Aorta (tissue), 5 donors: Measurements from ENCODE around the gene KCNJ5. TPM values are rescaled to one million over a fixed set of nuclear protein-coding genes. Genes with fewer than 3 reads are reported as not detected.

ENCODE experiments used
- ATAC-seq: fragments of 200-7000 bp; cut with Tn5 transposase; one replicate; pipeline ENCODE4 v1.9.1; 2022; ENCODE audit warnings: moderate library complexity; ENCODE audit not compliant: low FRiP score
- DNase-seq, 2 donors: peaks; one replicate each; pipeline ENCODE4 v3.0.0-alpha.2; 2020
- H3K27ac ChIP-seq, 2 donors: one replicate each; pipeline ENCODE4 v1.5.1; 2013; ENCODE audit warnings: low read length in 2 of 2, mild to moderate bottlenecking in 2 of 2, moderate library complexity in 2 of 2, control low read depth in 1 of 2, inconsistent platforms in 1 of 2, low read depth in 1 of 2
- H3K27me3 ChIP-seq, 2 donors: one replicate each; pipeline ENCODE4 v1.6.1; 2013; ENCODE audit warnings: control low read depth in 1 of 2, low read length in 1 of 2, mild to moderate bottlenecking in 1 of 2, moderate library complexity in 1 of 2; ENCODE audit not compliant: insufficient read depth in 2 of 2, control insufficient read depth in 1 of 2
- H3K36me3 ChIP-seq, 2 donors: one replicate each; pipeline ENCODE4 v1.6.1; 2013; ENCODE audit warnings: control low read depth in 1 of 2, low read length in 1 of 2, mild to moderate bottlenecking in 1 of 2; ENCODE audit not compliant: insufficient read depth in 2 of 2, control insufficient read depth in 1 of 2
- H3K4me1 ChIP-seq, 2 donors: one replicate each; pipeline ENCODE4 v1.6.1; 2013; ENCODE audit warnings: low read length in 2 of 2, control low read depth in 1 of 2, mild to moderate bottlenecking in 1 of 2, moderate library complexity in 1 of 2; ENCODE audit not compliant: insufficient read depth in 2 of 2, control insufficient read depth in 1 of 2
- H3K4me3 ChIP-seq, 2 donors: one replicate each; pipeline ENCODE4 v1.5.1; 2013; ENCODE audit warnings: low read length in 2 of 2, control low read depth in 1 of 2, mild to moderate bottlenecking in 1 of 2
- H3K9me3 ChIP-seq: one replicate; pipeline ENCODE4 v1.6.1; 2013; ENCODE audit warnings: mild to moderate bottlenecking, low read length; ENCODE audit not compliant: control insufficient read depth
- WGBS, 2 donors: extraction: QIAGEN DNeasy Blood & Tissue Kit; methylation state at CpG; one replicate each; pipeline ENCODE4 v1.1.7; 2013; 5-methylcytosine and 5-hydroxymethylcytosine counted together
- intact Hi-C, 2 donors: fragments of 100-400 bp; cut with DNase I; formaldehyde crosslinking; loops; one replicate each; pipeline versions ENCODE4 v1.14.2 to v1.15.0; 2022
- polyA plus RNA-seq, 2 donors: library from polyadenylated mRNA; stranded (reverse); fragments of 200-250 nt; gene quantifications; one replicate each; pipeline ENCODE4 v1.2.3, GENCODE V29; 2013
- total RNA-seq, 2 donors: library from RNA; stranded (reverse); fragmentation: NEBNext Ultra II Directional; extraction: Animal tissue kit (Norgen Biotek cat#: 25700); gene quantifications; one replicate each; pipeline ENCODE4 v1.2.1, GENCODE V29; 2021
- donor health status: healthy with polysubstance abuse.
- donor health status: Bipolar disorder and iron deficiency.
- donor health status: DM: no; HTN: no; CAD: no.
- donor health status: DM: no; HTN: no; CAD: no.
- donor health status: DM: yes; HTN: yes; CAD: no.

Gene KCNJ5
- total and polyA plus RNA-seq, 4 donors: 0.31 to 3.5 (median 1.8) TPM

DNA sequence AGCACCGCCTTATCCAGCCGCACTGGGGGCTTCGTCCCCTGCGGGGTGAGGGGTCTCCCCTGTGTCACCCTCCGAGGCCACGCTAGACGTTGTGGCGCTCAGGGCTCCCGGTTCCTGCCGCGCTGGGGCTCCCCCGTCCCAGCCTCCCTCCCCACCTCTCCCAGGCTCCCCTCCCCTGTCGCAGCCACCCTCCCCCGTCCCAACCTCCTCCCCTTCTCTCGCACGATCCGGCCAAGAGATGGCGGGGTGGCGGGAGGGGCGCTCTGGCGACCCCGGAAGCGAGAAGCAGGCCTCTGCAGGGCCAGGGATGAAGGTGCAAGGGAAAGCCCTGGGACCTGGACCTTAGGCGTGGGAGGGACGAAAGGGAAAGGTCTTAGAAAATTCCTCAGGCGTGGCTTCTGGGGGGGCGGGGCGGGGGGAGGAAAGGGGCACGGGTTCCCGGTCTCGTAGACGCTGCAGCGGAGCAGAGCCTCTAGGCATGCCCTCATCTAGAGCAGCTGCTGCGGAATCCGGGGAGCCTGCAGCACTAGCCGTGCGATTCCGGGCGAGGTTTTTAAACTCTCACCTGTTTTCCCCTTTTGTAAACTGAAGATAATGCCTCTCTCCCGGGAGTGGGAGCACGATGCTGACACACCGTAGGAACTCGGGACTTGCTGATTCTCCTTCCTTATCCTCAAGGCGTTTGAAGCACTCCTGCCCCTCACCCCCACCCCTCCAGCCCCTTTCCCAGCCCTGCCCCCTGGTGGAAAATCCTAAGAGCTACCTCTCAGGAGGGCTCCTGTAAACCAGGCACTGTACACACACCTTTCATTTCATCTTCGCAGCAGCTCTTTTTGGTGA, 14.4 kb downstream of the KCNJ5 start:
- ATAC-seq (peak; percentile 58), DNase-seq (peak in 1 of 2 donors; percentile 74)
- Histone ChIP-seq H3K27me3 (no peaks in the 10 kb centered on the region), H3K36me3 (no peaks in the 10 kb centered on the region), H3K4me1 (no peaks in the 10 kb centered on the region), H3K4me3 (peak overlapping the region; percentile 56 to 97), H3K27ac (no peak overlapping the region), H3K9me3 (no peaks in the 10 kb centered on the region)
- WGBS, 2 donors: 2 to 3% methylated on average over 36 to 45 of the region's 45 CpGs
- intact Hi-C loops: no loop called here

DNA sequence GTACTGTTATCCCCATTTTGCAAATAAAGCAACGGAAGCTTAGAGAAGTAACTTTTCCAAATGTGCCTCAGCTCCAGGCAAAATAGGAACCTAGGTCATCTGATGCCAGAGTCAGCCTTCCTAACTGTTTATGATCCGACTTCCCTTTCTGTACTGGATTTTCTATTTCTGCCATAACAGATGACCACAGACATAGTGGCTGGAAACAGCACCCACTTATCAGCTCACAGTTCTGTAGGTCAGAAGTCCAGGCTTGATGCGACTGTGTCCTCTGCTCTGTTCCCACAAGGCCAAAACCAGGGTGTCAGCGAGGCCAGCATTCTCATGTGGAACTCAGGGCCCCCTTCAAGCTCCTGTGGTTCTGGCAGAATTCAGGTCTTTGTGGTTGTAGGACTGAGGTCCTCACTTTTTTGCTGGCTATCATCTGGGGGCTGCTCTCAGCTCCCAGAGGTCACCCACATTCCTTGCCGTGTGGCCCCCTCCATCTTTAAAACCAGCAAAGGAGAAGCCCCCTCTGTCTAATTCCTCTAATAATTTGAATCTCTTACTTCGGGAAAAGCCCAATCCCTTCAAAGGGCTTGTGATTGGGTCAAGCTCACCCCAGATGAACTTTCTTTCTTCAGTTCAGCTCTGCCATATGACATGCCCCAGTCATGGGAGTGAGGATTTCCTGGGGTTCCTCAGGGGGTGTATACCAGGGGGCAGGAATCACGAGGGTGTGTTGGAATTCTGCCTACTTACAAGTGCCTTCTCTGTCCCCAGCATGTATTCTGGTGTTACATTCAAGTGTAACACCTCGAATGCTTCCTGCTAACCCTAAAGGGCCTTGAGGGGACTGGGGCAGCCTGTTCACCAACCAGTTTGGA, 15.3 kb downstream of the KCNJ5 start:
- peak overlapping the region in 1 of 2 donors; percentile 97 for H3K4me3 ChIP-seq
- ATAC-seq (no peak), DNase-seq (peak in 1 of 2 donors; percentile 69)
- H3K27me3 ChIP-seq: no peaks in the 10 kb centered on the region
- intact Hi-C loops: no loop called here
- 79 to 81% methylated on average over 8 of the region's 8 CpGs for WGBS, 2 donors
- no peak overlapping the region for H3K27ac ChIP-seq
- H3K36me3 ChIP-seq: no peaks in the 10 kb centered on the region
- H3K9me3 ChIP-seq: no peaks in the 10 kb centered on the region
- no peaks in the 10 kb centered on the region for H3K4me1 ChIP-seq

DNA sequence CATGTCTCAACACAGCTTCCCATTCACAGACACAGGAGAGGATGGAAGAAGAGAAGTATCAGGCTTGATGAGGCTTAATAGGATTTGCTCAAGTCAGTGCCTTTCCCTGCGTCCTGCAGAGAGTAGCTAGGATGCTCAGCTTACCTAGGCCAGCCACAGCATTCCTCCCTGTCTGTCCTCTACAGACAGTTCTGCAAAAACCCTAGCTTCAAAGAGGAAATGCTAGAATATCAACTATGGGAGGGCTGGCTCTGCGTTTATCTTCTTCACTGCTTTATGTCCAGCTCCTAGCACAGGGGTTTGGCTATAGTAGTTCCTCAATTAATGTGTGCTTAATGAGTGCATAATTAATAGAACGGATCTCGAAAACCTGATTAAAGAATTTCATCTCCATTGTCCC, 16.4 kb downstream of the KCNJ5 start:
- Histone ChIP-seq H3K27me3 (no peaks in the 10 kb centered on the region), H3K9me3 (no peaks in the 10 kb centered on the region), H3K4me1 (no peaks in the 10 kb centered on the region), H3K4me3 (no peak overlapping the region), H3K27ac (no peak overlapping the region), H3K36me3 (no peaks in the 10 kb centered on the region)
- ATAC-seq (no peak), DNase-seq (no peak)
- 94 to 96% methylated on average over 4 of the region's 4 CpGs for WGBS, 2 donors
- intact Hi-C loops: no loop called here

DNA sequence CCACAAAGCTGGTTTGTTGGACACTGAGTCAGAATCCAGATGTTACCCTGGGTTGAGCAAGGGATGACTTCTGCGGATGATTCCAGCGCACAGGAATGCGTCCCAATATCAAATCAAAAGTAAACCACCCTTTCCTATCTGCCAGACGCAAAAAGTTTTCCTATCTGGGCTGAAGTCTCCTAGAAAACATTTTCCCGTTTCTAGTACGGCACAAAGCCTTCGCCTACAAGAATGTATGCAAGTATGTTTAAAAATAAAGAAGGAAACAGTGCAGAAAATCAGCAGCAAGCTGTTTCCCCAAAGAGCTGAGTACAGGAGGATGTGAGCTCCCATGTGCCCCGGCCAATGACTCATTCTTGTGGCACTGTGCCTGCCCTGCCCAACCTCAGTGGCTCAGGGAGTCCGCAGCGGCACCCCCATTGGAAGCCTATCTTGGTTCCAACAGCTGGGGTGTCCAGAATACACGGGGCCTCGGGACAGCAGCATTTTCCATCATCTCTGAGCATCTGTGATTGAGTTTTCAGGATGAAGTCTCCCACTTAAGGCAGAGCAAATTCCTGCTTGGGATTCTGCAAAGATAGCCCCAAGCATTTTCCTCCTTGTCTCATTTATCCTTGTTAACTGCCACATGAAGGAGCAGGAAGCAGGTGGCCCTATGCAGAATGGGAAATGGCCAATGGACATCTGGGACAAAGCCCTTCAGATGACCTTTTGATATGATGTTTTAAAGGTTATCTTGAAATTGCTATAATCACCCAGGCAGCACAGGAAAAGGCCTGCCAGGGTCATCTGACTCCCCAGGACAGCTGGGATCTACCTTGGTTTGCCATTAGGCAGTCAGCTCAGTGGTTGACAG, 17.5 kb downstream of the KCNJ5 start:
- DNase-seq: peak; percentile 91
- H3K4me3 ChIP-seq: no peak overlapping the region
- intact Hi-C loops: no loop called here

DNA sequence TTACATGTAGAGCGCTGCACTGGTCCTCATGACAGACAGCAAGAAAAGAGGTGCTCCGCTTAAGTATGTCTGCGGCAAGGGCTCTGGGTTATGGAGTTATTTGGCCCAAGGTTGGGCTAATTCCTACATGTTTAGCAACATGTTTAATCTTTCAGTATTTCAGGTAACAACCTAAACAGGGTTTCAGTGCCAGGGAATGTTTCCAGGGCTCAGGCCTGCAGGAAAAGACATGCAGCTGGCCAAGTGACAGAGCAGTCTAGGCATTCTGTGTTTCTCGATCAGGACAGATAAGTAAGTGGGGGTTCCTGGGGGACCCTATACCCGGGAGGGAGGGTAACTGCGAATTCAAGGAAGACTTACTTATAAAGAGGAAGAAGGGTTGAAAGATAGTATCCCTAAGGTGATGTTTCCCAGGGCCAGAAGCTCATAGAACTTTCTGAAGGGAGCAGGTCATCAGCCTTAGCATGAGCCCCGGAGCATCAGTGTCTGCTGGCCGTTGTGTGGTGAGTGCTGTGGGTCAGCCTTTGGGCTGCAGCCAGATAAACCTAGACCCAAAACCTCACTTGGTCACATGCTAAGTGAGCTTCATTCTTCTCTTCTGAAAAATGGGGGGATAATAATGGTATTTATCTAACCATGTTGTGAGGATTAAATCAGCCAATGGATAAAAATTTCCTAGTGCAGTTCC, 18.4 kb downstream of the KCNJ5 start:
- intact Hi-C loops: no loop called here
- Histone ChIP-seq H3K27me3 (no peaks in the 10 kb centered on the region), H3K27ac (no peak overlapping the region), H3K9me3 (no peaks in the 10 kb centered on the region), H3K36me3 (no peaks in the 10 kb centered on the region), H3K4me3 (no peak overlapping the region), H3K4me1 (no peaks in the 10 kb centered on the region)
- WGBS, 2 donors: 62% methylated on average over 8 of the region's 8 CpGs
- peak in 1 of 2 donors; percentile 38 for DNase-seq
- no peak for ATAC-seq

More for the DNA sequence above, 17.5 kb downstream of the KCNJ5 start:
- peak overlapping the region in 1 of 2 donors; percentile 11 for H3K27ac ChIP-seq
- WGBS, 2 donors: 6 to 11% methylated on average over 12 of the region's 12 CpGs
- H3K36me3 ChIP-seq: no peaks in the 10 kb centered on the region
- no peaks in the 10 kb centered on the region for H3K9me3 ChIP-seq
- ATAC-seq: peak; percentile 46
- H3K27me3 ChIP-seq: no peaks in the 10 kb centered on the region
- no peaks in the 10 kb centered on the region for H3K4me1 ChIP-seq

DNA sequence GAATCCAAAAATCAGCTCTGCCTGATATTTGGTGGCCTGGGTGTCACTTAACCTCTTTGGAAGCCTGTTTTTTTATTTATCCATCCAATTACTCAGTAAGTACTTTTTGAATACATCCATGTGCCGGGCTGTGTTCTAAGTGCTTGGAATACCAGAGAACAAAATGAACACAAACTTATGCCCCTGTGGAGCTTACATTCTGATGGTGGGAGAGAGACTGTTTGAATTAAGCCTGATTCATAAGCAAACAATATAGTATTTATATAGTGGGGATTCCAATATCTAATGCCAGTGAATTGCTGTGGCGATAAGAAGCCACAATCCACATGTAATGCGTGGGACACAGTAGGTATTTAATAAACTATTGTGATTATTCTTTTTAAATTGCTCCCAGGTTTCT, 19.4 kb downstream of the KCNJ5 start:
- DNase-seq (no peak), ATAC-seq (no peak)
- H3K4me1 ChIP-seq: no peaks in the 10 kb centered on the region
- H3K4me3 ChIP-seq: no peak overlapping the region
- H3K27me3 ChIP-seq: no peaks in the 10 kb centered on the region
- 93 to 96% methylated on average over 3 of the region's 3 CpGs for WGBS, 2 donors
- H3K9me3 ChIP-seq: no peaks in the 10 kb centered on the region
- intact Hi-C loops: no loop called here
- H3K27ac ChIP-seq: no peak overlapping the region
- no peaks in the 10 kb centered on the region for H3K36me3 ChIP-seq

DNA sequence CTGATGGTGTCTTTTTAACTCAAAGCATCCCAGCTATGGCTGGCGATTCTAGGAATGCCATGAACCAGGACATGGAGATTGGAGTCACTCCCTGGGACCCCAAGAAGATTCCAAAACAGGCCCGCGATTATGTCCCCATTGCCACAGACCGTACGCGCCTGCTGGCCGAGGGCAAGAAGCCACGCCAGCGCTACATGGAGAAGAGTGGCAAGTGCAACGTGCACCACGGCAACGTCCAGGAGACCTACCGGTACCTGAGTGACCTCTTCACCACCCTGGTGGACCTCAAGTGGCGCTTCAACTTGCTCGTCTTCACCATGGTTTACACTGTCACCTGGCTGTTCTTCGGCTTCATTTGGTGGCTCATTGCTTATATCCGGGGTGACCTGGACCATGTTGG, 20.1 kb downstream of the KCNJ5 start:
- no peaks in the 10 kb centered on the region for H3K36me3 ChIP-seq
- DNase-seq (peak in 1 of 2 donors; percentile 62), ATAC-seq (no peak)
- H3K27ac ChIP-seq: no peak overlapping the region
- intact Hi-C loops: no loop called here
- no peaks in the 10 kb centered on the region for H3K27me3 ChIP-seq
- 98 to 100% methylated on average over 17 of the region's 17 CpGs for WGBS, 2 donors
- H3K4me1 ChIP-seq: no peaks in the 10 kb centered on the region
- H3K9me3 ChIP-seq: no peaks in the 10 kb centered on the region
- no peak overlapping the region for H3K4me3 ChIP-seq

DNA sequence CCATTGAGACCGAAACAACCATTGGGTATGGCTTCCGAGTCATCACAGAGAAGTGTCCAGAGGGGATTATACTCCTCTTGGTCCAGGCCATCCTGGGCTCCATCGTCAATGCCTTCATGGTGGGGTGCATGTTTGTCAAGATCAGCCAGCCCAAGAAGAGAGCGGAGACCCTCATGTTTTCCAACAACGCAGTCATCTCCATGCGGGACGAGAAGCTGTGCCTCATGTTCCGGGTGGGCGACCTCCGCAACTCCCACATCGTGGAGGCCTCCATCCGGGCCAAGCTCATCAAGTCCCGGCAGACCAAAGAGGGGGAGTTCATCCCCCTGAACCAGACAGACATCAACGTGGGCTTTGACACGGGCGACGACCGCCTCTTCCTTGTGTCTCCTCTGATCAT, 20.5 kb downstream of the KCNJ5 start:
- Histone ChIP-seq H3K27me3 (no peaks in the 10 kb centered on the region), H3K4me1 (no peaks in the 10 kb centered on the region), H3K4me3 (no peak overlapping the region), H3K36me3 (no peaks in the 10 kb centered on the region), H3K27ac (no peak overlapping the region), H3K9me3 (no peaks in the 10 kb centered on the region)
- intact Hi-C loops: no loop called here
- no peak for DNase-seq
- no peak for ATAC-seq
- WGBS, 2 donors: 96 to 98% methylated on average over 18 of the region's 18 CpGs
